ENCODE results near the gene NFX1.
"Not testable (repeated sequence)": the region's sequence is repeated elsewhere in the genome, so short reads cannot be mapped to it uniquely, and the experiment has no call there.

DNA sequence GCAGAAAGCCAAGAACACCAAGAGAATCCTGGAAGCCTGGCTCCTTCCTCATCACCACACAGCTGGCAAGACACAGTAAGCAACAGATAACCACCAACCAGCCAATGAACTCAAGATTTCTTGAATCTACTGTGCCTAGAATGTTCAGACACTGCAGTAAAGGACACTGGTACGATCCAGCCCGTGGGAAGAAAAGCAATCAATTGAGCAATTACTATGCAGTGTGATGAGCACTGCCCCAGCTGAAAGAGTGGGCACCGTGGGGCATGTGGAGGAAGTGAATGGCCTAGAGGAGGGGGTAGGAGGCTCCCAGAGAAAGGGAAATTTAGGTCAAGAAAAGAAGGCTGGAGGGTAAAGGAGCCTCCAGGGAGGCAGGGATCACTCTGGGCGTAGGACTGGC, 107.5 kb downstream of the NFX1 start:
- TF ChIP-seq, protein P1, sequence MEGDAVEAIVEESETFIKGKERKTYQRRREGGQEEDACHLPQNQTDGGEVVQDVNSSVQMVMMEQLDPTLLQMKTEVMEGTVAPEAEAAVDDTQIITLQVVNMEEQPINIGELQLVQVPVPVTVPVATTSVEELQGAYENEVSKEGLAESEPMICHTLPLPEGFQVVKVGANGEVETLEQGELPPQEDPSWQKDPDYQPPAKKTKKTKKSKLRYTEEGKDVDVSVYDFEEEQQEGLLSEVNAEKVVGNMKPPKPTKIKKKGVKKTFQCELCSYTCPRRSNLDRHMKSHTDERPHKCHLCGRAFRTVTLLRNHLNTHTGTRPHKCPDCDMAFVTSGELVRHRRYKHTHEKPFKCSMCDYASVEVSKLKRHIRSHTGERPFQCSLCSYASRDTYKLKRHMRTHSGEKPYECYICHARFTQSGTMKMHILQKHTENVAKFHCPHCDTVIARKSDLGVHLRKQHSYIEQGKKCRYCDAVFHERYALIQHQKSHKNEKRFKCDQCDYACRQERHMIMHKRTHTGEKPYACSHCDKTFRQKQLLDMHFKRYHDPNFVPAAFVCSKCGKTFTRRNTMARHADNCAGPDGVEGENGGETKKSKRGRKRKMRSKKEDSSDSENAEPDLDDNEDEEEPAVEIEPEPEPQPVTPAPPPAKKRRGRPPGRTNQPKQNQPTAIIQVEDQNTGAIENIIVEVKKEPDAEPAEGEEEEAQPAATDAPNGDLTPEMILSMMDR (IDR thresholded peaks at IDR 0.05) = not testable (repeated sequence)
- not testable (repeated sequence) for TF ChIP-seq EZH2phosphoT487, EZH2 (IDR thresholded peaks at IDR 0.05)
